ENCODE measurements around the gene OR51I1.

DNA sequence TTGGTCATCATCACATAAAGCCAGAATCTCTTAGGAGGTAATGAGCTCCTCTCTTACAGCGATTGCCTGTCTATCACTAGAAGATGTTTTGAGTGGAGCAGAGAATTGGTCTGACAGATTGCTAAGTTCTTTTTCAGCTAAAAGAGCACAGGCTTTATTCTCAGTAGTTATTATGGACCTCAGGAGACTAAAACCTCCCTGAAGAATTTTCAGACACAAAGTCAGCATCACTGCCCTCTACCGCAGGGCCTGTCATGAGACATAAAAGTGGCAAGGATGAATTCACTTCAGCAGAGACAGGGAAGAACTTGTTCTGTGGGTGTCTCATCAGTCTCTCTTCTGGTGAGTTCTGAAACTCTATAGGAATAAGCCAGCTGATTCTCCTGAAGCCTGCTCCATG is 7.7 kb upstream of the OR51I1 start, which contains the start of gene OR51I2:
- TF ChIP-seq, protein P1, sequence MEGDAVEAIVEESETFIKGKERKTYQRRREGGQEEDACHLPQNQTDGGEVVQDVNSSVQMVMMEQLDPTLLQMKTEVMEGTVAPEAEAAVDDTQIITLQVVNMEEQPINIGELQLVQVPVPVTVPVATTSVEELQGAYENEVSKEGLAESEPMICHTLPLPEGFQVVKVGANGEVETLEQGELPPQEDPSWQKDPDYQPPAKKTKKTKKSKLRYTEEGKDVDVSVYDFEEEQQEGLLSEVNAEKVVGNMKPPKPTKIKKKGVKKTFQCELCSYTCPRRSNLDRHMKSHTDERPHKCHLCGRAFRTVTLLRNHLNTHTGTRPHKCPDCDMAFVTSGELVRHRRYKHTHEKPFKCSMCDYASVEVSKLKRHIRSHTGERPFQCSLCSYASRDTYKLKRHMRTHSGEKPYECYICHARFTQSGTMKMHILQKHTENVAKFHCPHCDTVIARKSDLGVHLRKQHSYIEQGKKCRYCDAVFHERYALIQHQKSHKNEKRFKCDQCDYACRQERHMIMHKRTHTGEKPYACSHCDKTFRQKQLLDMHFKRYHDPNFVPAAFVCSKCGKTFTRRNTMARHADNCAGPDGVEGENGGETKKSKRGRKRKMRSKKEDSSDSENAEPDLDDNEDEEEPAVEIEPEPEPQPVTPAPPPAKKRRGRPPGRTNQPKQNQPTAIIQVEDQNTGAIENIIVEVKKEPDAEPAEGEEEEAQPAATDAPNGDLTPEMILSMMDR (IDR thresholded peaks at IDR 0.05): no peak
- TF ChIP-seq SP1 (CRISPR knock-in tag; conservative IDR thresholded peaks at IDR 0.05) (no peak), ZNF232 (CRISPR knock-in tag; IDR thresholded peaks at IDR 0.05) (no peak), ZNF671 (CRISPR knock-in tag; IDR thresholded peaks at IDR 0.05) (no peak), HMGA2 (CRISPR knock-in tag; IDR thresholded peaks at IDR 0.05) (no peak), E2F4 (CRISPR knock-in tag; IDR thresholded peaks at IDR 0.05; ENCODE audit: borderline replicate concordance, low read depth) (no peak), NR2C2 (CRISPR knock-in tag; IDR thresholded peaks at IDR 0.05) (no peak), MAX (CRISPR knock-in tag; IDR thresholded peaks at IDR 0.05) (no peak)
- TF ChIP-seq, protein P2, sequence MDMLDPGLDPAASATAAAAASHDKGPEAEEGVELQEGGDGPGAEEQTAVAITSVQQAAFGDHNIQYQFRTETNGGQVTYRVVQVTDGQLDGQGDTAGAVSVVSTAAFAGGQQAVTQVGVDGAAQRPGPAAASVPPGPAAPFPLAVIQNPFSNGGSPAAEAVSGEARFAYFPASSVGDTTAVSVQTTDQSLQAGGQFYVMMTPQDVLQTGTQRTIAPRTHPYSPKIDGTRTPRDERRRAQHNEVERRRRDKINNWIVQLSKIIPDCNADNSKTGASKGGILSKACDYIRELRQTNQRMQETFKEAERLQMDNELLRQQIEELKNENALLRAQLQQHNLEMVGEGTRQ (CRISPR knock-in tag; IDR thresholded peaks at IDR 0.05): no peak
